HCT116 (cell line): Measurements from ENCODE around the gene SNAPC1.

Experiments
- EGR1 ChIP-seq: IDR thresholded peaks from 2 replicates; pipeline ENCODE4 v1.6.1; 2012; ENCODE audit warnings: low read depth
- EZH2 ChIP-seq: fragments of 200-600 bp; sonication (generic); IDR thresholded peaks from 2 replicates; pipeline ENCODE4 v1.6.1; 2017; ENCODE audit warnings: antibody characterized with exemption, mixed run types
- FOSL1 ChIP-seq: IDR thresholded peaks from 2 replicates; pipeline ENCODE4 v1.6.1; 2012; ENCODE audit warnings: low read depth
- POLR2A ChIP-seq: IDR thresholded peaks from 2 replicates; pipeline ENCODE4 v1.7.0; 2011; ENCODE audit warnings: borderline replicate concordance; ENCODE audit not compliant: insufficient read depth, insufficient read length; ENCODE audit errors: extremely low read depth
- POLR2AphosphoS5 ChIP-seq: IDR thresholded peaks from 2 replicates; pipeline ENCODE4 v1.6.1; 2011; ENCODE audit warnings: mild to moderate bottlenecking, low read depth, low read length, moderate library complexity
- RAD21 ChIP-seq: IDR thresholded peaks from 2 replicates; pipeline ENCODE4 v1.6.1; 2012; ENCODE audit warnings: low read depth, mild to moderate bottlenecking
- SIN3A ChIP-seq: IDR thresholded peaks from 2 replicates; pipeline ENCODE4 v1.6.1; 2012; ENCODE audit warnings: low read depth
- TCF7L2 ChIP-seq: IDR thresholded peaks from 2 replicates; pipeline ENCODE4 v1.7.0; 2011; ENCODE audit warnings: borderline replicate concordance, inconsistent platforms; ENCODE audit not compliant: insufficient read depth, insufficient read length; ENCODE audit errors: extremely low read depth
- YY1 ChIP-seq: IDR thresholded peaks from 2 replicates; pipeline ENCODE4 v1.6.1; 2011; ENCODE audit warnings: low read length, low read depth, moderate library complexity, mild to moderate bottlenecking; ENCODE audit not compliant: insufficient replicate concordance; ENCODE audit errors: extremely low read depth
- TF ChIP-seq, protein P1 (sequence below), 3 experiments: fragments of 200-600 bp in 1 of 3; sonication (generic) in 1 of 3; IDR thresholded peaks in 2 of 3; conservative IDR thresholded peaks in 1 of 3; 2 replicates each; pipeline ENCODE4 v1.5.1; 2012 to 2017; ENCODE audit warnings: low read depth in 2 of 3, low read length in 2 of 3, antibody characterized with exemption in 1 of 3, borderline replicate concordance in 1 of 3, control low read depth in 1 of 3, mild to moderate bottlenecking in 1 of 3, mixed read lengths in 1 of 3, mixed run types in 1 of 3, moderate library complexity in 1 of 3; ENCODE audit not compliant: insufficient read depth in 1 of 3
- TF ChIP-seq, protein P2 (sequence below): IDR thresholded peaks from 2 replicates; pipeline ENCODE4 v1.6.1; 2012; ENCODE audit warnings: low read depth

DNA sequence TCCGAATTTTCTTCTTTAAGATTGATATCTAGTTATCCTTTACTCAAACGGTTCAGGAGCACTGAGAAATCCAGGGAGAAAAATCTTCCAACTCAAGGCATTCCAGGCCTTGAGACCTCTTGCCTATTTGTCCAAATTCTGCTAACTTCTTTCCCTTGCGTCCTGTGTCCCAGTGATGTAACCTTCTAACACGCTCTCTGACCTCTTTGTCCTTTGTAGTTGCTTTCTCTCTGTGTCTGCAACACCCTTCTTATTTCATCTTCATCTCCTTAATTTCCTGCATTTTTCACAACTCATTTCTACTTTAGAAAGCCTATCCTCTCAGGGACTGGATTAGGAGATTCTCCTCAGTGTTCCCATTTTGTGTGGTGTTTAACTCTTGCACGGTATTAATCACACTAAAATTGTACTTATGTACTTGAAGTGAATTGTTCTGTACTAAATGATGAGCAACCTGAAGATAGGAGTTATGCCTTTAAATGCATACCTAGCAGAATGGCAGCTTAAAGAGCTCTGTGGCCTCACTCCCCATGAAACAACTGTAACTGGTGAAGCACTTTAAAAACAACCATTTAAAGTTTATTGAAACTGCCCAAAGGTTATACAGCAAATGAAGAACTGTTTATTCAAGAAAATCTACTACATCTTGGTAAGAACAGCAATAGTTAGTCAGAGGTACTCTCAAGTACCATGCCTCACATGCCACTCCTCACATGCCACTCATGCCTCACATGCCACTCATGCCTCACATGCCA, 7.4 kb upstream of the SNAPC1 start:
- TF ChIP-seq, protein P1, sequence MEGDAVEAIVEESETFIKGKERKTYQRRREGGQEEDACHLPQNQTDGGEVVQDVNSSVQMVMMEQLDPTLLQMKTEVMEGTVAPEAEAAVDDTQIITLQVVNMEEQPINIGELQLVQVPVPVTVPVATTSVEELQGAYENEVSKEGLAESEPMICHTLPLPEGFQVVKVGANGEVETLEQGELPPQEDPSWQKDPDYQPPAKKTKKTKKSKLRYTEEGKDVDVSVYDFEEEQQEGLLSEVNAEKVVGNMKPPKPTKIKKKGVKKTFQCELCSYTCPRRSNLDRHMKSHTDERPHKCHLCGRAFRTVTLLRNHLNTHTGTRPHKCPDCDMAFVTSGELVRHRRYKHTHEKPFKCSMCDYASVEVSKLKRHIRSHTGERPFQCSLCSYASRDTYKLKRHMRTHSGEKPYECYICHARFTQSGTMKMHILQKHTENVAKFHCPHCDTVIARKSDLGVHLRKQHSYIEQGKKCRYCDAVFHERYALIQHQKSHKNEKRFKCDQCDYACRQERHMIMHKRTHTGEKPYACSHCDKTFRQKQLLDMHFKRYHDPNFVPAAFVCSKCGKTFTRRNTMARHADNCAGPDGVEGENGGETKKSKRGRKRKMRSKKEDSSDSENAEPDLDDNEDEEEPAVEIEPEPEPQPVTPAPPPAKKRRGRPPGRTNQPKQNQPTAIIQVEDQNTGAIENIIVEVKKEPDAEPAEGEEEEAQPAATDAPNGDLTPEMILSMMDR (IDR thresholded peaks at IDR 0.05 in 2 of 3, conservative IDR thresholded peaks at IDR 0.05 in 1 of 3; ENCODE audit: borderline replicate concordance in 1 of 3, insufficient read depth in 1 of 3, low read depth in 2 of 3, low read length in 2 of 3) = no peak
- TF ChIP-seq SIN3A (no peak), POLR2A (no peak), YY1 (no peak), POLR2AphosphoS5 (no peak), FOSL1 (no peak), RAD21 (no peak), EGR1 (no peak), TCF7L2 (no peak), EZH2 (no peak)
- TF ChIP-seq, protein P2, sequence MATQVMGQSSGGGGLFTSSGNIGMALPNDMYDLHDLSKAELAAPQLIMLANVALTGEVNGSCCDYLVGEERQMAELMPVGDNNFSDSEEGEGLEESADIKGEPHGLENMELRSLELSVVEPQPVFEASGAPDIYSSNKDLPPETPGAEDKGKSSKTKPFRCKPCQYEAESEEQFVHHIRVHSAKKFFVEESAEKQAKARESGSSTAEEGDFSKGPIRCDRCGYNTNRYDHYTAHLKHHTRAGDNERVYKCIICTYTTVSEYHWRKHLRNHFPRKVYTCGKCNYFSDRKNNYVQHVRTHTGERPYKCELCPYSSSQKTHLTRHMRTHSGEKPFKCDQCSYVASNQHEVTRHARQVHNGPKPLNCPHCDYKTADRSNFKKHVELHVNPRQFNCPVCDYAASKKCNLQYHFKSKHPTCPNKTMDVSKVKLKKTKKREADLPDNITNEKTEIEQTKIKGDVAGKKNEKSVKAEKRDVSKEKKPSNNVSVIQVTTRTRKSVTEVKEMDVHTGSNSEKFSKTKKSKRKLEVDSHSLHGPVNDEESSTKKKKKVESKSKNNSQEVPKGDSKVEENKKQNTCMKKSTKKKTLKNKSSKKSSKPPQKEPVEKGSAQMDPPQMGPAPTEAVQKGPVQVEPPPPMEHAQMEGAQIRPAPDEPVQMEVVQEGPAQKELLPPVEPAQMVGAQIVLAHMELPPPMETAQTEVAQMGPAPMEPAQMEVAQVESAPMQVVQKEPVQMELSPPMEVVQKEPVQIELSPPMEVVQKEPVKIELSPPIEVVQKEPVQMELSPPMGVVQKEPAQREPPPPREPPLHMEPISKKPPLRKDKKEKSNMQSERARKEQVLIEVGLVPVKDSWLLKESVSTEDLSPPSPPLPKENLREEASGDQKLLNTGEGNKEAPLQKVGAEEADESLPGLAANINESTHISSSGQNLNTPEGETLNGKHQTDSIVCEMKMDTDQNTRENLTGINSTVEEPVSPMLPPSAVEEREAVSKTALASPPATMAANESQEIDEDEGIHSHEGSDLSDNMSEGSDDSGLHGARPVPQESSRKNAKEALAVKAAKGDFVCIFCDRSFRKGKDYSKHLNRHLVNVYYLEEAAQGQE = no peak
